Upper lobe of left lung (tissue), 4 donors: ENCODE data around the gene CCT6A.
"Not testable (repeated sequence)": the region's sequence is repeated elsewhere in the genome, so short reads cannot be mapped to it uniquely, and the experiment has no call there.

ENCODE experiments used
- POLR2A ChIP-seq, 4 donors: fragments of 450-650 bp; IDR thresholded peaks; one replicate each; pipeline ENCODE4 v1.5.1; 2016 to 2017; ENCODE audit warnings: antibody characterized with exemption in 4 of 4, mild to moderate bottlenecking in 2 of 4
- POLR2AphosphoS5 ChIP-seq, 2 donors: sonication (generic); formaldehyde crosslinking; IDR thresholded peaks; one replicate each; pipeline ENCODE4 v1.5.1; 2017; ENCODE audit warnings: antibody characterized with exemption in 2 of 2
- TF ChIP-seq, protein P1 (sequence below), 6 experiments: fragments of 450-650 bp in 4 of 6; fragments of 200-600 bp in 2 of 6; sonication (generic) in 2 of 6; IDR thresholded peaks; one replicate each; pipeline ENCODE4 v1.5.1; 2016 to 2019; ENCODE audit warnings: antibody characterized with exemption in 6 of 6

GRCh38 chr7:56047446-56048116, 4.0 kb upstream of the CCT6A start:
- not testable (repeated sequence) for TF ChIP-seq POLR2A, POLR2AphosphoS5 (IDR thresholded peaks at IDR 0.05)
- TF ChIP-seq, protein P1, sequence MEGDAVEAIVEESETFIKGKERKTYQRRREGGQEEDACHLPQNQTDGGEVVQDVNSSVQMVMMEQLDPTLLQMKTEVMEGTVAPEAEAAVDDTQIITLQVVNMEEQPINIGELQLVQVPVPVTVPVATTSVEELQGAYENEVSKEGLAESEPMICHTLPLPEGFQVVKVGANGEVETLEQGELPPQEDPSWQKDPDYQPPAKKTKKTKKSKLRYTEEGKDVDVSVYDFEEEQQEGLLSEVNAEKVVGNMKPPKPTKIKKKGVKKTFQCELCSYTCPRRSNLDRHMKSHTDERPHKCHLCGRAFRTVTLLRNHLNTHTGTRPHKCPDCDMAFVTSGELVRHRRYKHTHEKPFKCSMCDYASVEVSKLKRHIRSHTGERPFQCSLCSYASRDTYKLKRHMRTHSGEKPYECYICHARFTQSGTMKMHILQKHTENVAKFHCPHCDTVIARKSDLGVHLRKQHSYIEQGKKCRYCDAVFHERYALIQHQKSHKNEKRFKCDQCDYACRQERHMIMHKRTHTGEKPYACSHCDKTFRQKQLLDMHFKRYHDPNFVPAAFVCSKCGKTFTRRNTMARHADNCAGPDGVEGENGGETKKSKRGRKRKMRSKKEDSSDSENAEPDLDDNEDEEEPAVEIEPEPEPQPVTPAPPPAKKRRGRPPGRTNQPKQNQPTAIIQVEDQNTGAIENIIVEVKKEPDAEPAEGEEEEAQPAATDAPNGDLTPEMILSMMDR (IDR thresholded peaks at IDR 0.05), result not testable (repeated sequence)
